DOHH2 (cell line): Measurements from ENCODE around the gene HRH1.

ENCODE experiments used
- H3F3A ChIP-seq: fragments of 200-600 bp; sonication (generic), shearing (Covaris generic); 2 replicates; pipeline ENCODE4 v1.6.0; 2016; ENCODE audit warnings: antibody characterized with exemption, mild to moderate bottlenecking; ENCODE audit not compliant: control insufficient read depth, insufficient read depth
- H3K27ac ChIP-seq: fragments of 200-600 bp; sonication (generic); 2 replicates; pipeline ENCODE4 v1.5.1; 2014; ENCODE audit warnings: low read depth, mild to moderate bottlenecking, low read length, moderate library complexity
- H3K27me3 ChIP-seq: fragments of 200-600 bp; sonication (generic); 2 replicates; pipeline ENCODE4 v1.6.1; 2014; ENCODE audit warnings: mild to moderate bottlenecking, low read length, mixed read lengths; ENCODE audit not compliant: control insufficient read depth
- H3K36me3 ChIP-seq: fragments of 200-600 bp; sonication (generic); 2 replicates; pipeline ENCODE4 v1.6.1; 2014; ENCODE audit warnings: mild to moderate bottlenecking, low read length, moderate library complexity, mixed read lengths; ENCODE audit not compliant: control insufficient read depth
- H3K4me1 ChIP-seq: fragments of 200-600 bp; sonication (generic); 2 replicates; pipeline ENCODE4 v1.6.1; 2014; ENCODE audit warnings: mild to moderate bottlenecking, low read length, mixed read lengths; ENCODE audit not compliant: control insufficient read depth
- H3K4me2 ChIP-seq: fragments of 200-600 bp; sonication (generic); 2 replicates; pipeline ENCODE4 v1.6.0; 2014; ENCODE audit warnings: mild to moderate bottlenecking, low read length, moderate library complexity
- H3K4me3 ChIP-seq: fragments of 200-600 bp; sonication (generic); 2 replicates; pipeline ENCODE4 v1.5.1; 2014; ENCODE audit warnings: mild to moderate bottlenecking, low read length, mixed read lengths
- H3K79me2 ChIP-seq: fragments of 200-600 bp; sonication (generic); 2 replicates; pipeline ENCODE4 v1.6.1; 2014; ENCODE audit warnings: mild to moderate bottlenecking, low read length, mixed read lengths; ENCODE audit not compliant: control insufficient read depth
- H3K9me2 ChIP-seq: fragments of 200-600 bp; sonication (generic); replicated peaks from 2 replicates; pipeline ENCODE4 v1.6.1; 2014; ENCODE audit warnings: mild to moderate bottlenecking, low read length, mixed read lengths; ENCODE audit not compliant: control insufficient read depth
- H3K9me3 ChIP-seq: fragments of 200-600 bp; sonication (generic); 2 replicates; pipeline ENCODE4 v1.6.1; 2014; ENCODE audit warnings: antibody characterized with exemption, low read length, mixed read lengths; ENCODE audit not compliant: control insufficient read depth, insufficient read depth
- H4K20me1 ChIP-seq: fragments of 200-600 bp; sonication (generic); 2 replicates; pipeline ENCODE4 v1.6.0; 2014; ENCODE audit warnings: low read depth, mild to moderate bottlenecking, antibody characterized with exemption, low read length, moderate library complexity; ENCODE audit not compliant: control insufficient read depth, insufficient read depth
- EZH2phosphoT487 ChIP-seq: fragments of 200-600 bp; sonication (generic); IDR thresholded peaks from 2 replicates; pipeline ENCODE4 v1.6.1; 2017; ENCODE audit warnings: borderline replicate concordance, mild to moderate bottlenecking, antibody characterized with exemption, low read length, moderate library complexity, mixed read lengths
- TF ChIP-seq, protein P1 (sequence below): fragments of 200-600 bp; sonication (generic); IDR thresholded peaks from one replicate; pipeline ENCODE4 v1.5.1; 2014; ENCODE audit warnings: antibody characterized with exemption, mild to moderate bottlenecking, low read depth, low read length; ENCODE audit not compliant: poor library complexity, severe bottlenecking

Gene HRH1

DNA sequence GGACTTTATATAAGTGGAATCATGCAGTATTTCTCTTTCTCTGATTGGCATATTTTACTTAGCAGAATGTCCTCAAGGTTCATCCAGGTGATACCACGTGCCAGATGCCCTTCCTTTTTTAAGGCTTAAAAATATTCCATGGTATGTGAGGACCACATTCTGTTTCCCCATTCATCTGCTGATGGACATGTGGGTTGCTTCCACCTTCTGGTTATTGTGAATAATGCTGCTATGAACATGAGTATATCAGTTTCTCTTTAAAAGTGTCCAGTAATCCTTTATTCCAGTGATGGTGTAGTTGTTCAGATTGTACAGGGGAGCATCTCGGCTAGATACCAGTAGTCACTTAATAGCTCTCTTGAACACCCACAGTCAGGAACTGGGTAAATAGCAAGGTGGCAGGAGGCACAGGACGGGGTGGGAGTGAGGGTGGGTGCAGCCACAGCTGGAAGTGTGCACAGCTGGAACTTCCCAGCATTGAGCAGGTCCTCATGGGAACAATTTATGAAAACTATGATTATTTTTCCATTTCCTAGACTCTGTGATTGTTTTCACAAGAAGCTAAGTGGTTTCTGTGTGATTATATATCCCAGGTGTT lies 67.6 kb downstream of the HRH1 start:
- Histone ChIP-seq H3K27me3 (no peaks in the 10 kb centered on the region), H3K9me3 (no peaks in the 10 kb centered on the region), H3K27ac (no peak overlapping the region), H3K9me2 (no peaks in the 10 kb centered on the region), H3K4me2 (no peak overlapping the region), H3K36me3 (no peaks in the 10 kb centered on the region), H3K79me2 (no peaks in the 10 kb centered on the region), H3K4me3 (no peak overlapping the region), H4K20me1 (no peaks in the 10 kb centered on the region), H3K4me1 (no peaks in the 10 kb centered on the region), H3F3A (no peaks in the 10 kb centered on the region)
- no peak for TF ChIP-seq EZH2phosphoT487
- TF ChIP-seq, protein P1, sequence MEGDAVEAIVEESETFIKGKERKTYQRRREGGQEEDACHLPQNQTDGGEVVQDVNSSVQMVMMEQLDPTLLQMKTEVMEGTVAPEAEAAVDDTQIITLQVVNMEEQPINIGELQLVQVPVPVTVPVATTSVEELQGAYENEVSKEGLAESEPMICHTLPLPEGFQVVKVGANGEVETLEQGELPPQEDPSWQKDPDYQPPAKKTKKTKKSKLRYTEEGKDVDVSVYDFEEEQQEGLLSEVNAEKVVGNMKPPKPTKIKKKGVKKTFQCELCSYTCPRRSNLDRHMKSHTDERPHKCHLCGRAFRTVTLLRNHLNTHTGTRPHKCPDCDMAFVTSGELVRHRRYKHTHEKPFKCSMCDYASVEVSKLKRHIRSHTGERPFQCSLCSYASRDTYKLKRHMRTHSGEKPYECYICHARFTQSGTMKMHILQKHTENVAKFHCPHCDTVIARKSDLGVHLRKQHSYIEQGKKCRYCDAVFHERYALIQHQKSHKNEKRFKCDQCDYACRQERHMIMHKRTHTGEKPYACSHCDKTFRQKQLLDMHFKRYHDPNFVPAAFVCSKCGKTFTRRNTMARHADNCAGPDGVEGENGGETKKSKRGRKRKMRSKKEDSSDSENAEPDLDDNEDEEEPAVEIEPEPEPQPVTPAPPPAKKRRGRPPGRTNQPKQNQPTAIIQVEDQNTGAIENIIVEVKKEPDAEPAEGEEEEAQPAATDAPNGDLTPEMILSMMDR, result no peak

DNA sequence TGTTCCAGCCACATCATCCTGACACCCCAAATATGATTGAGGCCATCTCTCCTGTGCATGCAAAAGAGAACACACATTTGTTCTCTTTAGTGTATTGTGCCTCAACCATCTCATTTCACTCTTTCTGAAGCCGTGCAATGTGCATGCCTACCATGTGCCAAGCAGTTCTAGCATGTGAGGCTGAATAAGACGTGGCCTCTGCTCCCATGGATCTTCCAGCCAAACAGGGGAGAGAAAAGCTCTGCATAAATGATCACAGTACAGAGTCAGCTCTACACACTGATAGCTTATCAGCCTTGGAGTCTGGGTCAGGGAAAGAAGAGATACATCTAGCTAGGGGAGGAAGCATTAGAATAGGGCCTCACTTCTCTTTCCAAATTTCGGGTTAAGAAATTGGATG lies 69.7 kb downstream of the HRH1 start:
- Histone ChIP-seq H3K79me2 (no peaks in the 10 kb centered on the region), H3K27me3 (no peaks in the 10 kb centered on the region), H3K4me3 (no peak overlapping the region), H3K9me3 (no peaks in the 10 kb centered on the region), H4K20me1 (no peaks in the 10 kb centered on the region), H3K9me2 (no peaks in the 10 kb centered on the region), H3K27ac (no peak overlapping the region), H3F3A (no peaks in the 10 kb centered on the region), H3K36me3 (no peaks in the 10 kb centered on the region), H3K4me2 (no peak overlapping the region), H3K4me1 (no peaks in the 10 kb centered on the region)
- TF ChIP-seq EZH2phosphoT487, result no peak
- TF ChIP-seq, protein P1, result no peak

DNA sequence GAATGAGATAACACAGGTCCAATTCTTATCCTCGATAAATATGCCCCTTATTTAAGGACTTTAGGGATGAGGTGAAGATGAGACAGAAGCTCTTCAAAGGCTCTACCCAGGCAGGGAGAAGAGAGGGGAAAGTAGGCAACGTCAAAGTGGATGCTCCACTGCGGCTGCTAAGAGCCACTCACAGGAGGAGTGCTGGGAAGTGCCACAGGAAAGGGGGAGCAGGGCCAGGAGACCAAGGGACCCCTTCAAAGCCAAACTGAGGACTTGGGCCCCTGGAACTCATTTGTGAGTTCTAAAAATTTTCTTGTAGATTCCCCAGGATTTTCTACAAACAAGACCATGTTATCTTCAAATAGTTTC lies 70.6 kb downstream of the HRH1 start:
- Histone ChIP-seq H4K20me1 (no peaks in the 10 kb centered on the region), H3K4me1 (no peaks in the 10 kb centered on the region), H3K9me2 (no peaks in the 10 kb centered on the region), H3F3A (no peaks in the 10 kb centered on the region), H3K9me3 (no peaks in the 10 kb centered on the region), H3K79me2 (no peaks in the 10 kb centered on the region), H3K27ac (no peak overlapping the region), H3K4me3 (no peak overlapping the region), H3K27me3 (peaks cover under 1% of the 10 kb centered on the region; the same call in 1 of the 2 replicates), H3K36me3 (no peaks in the 10 kb centered on the region), H3K4me2 (no peak overlapping the region)
- TF ChIP-seq EZH2phosphoT487, result no peak
- TF ChIP-seq, protein P1, result no peak
